Measurements from ENCODE around the gene ITGA11. TPM values are rescaled to one million over a fixed set of nuclear protein-coding genes. Genes with fewer than 3 reads are reported as not detected.
"Not testable (repeated sequence)": the region's sequence is repeated elsewhere in the genome, so short reads cannot be mapped to it uniquely, and the experiment has no call there.

The ITGA11 gene
- total and polyA plus RNA-seq, 2 of the 4 experiments (the other 2 are of a cell fraction) = 4.1 to 6.6 TPM

DNA sequence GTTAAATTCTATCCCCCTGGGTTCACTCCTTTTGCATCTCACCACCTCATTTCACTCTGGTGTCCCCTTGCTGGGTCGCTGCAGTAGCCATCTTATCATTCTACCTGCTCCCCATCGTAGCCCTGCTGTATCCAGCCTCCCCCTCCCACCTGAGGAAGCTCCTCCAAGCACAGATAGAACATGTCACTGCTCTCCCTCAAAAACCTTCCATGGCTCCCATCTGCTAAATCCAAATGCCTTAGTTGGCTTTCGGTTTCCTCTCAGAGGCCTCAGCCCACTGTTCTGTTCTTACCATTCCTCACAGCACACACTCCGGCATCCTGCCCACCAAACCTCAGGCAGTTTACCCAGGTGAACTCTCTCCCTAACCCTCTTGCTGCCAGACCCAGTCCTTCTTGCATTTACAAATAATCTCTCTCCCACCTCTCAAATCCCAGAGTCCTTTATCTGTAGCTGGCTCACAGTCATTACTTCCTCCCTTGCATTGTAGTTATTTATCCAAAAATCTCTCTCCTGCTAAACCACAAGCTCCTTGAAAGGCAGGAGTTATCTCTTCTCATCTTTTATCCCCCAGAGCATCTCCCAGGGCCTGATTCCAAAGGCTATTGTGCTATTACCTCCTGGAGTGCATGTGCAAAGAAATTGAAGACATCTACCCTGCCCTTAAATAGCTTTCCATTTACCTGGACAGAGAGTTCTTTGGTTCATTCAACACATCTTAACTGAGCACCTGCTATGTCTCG is 9.4 kb downstream of the ITGA11 start:
- peak overlapping the region in 1 of 2 experiments; percentile 64; a peak in 1 of 4 replicates for H4K8ac ChIP-seq (ENCODE audit: low read depth in 2 of 2, low read length in 2 of 2)
- H3K9me1 ChIP-seq (ENCODE audit: insufficient read depth, low read length) = peaks cover 39% of the 10 kb centered on the region
- peak overlapping the region; percentile 93 for H3K4ac ChIP-seq (ENCODE audit: low read depth, low read length)
- H3K9ac ChIP-seq (ENCODE audit: low read depth, low read length); ATAC-seq (ENCODE audit: low read depth); H3K4me3 ChIP-seq (ENCODE audit: insufficient read depth, low read depth, low read length); in situ Hi-C loops (cut with MboI; ENCODE audit: low sequenced_read_pairs); BruUV-seq (replicated peaks); H3K18ac ChIP-seq (ENCODE audit: low read depth, low read length); H2AK9ac ChIP-seq (replicated peaks; ENCODE audit: low read depth, low read length, poor library complexity); H3K56ac ChIP-seq (ENCODE audit: extremely low read depth, insufficient read depth, low read length); H3K9me3 ChIP-seq (ENCODE audit: control insufficient read depth, insufficient read depth, low read length); H3K36me3 ChIP-seq (ENCODE audit: control insufficient read depth, insufficient read depth, low read length); H3K4me2 ChIP-seq (ENCODE audit: low read depth, low read length); H2BK5ac ChIP-seq (ENCODE audit: low read depth, low read length, poor library complexity, severe bottlenecking); H3K27me3 ChIP-seq (ENCODE audit: control insufficient read depth, insufficient read depth, low read length); intact Hi-C loops (cut with micrococcal nuclease); dilution Hi-C loops (cut with HindIII; ENCODE audit: low sequenced_read_pairs, unreplicated experiment); DNase-seq: not testable (repeated sequence)
- peak overlapping the region; percentile 67; the same call in 1 of the 2 replicates for H3K23ac ChIP-seq (ENCODE audit: low read depth, low read length)
- peaks cover 30% of the 10 kb centered on the region for H3K4me1 ChIP-seq (ENCODE audit: control insufficient read depth, insufficient read depth, low read length)
- peak overlapping the region; percentile 77; the same call in 1 of the 2 replicates for H4K91ac ChIP-seq (ENCODE audit: insufficient read depth, low read depth, low read length)
- H4K5ac ChIP-seq (ENCODE audit: low read depth, low read length) = peak overlapping the region; percentile 59; the same call in 1 of the 2 replicates
- peak overlapping the region; percentile 94; the same call in 1 of the 2 replicates for H2AK5ac ChIP-seq (ENCODE audit: low read depth, low read length)
- peaks cover 15% of the 10 kb centered on the region; the same call in 1 of the 2 replicates for H4K20me1 ChIP-seq (ENCODE audit: insufficient read depth, low read length)
- peak overlapping the region; percentile 88 for H2BK20ac ChIP-seq (ENCODE audit: low read depth, low read length)
- H2AFZ ChIP-seq (replicated peaks; ENCODE audit: low read length, poor library complexity) = peak overlapping the region; percentile 49
- peaks cover 3 to 74% of the 10 kb centered on the region in 2 experiments; a peak in 3 of 4 replicates for H3K79me1 ChIP-seq (ENCODE audit: low read depth in 1 of 2, low read length in 2 of 2)
- WGBS, 2 experiments (ENCODE audit: extremely low coverage in 2 of 2, insufficient read length in 1 of 2) = 100% methylated on average over 1 of the region's 5 CpGs; no CpG with 5 or more reads in 1 of the 2 experiments
- H3K14ac ChIP-seq (replicated peaks; ENCODE audit: low read depth, low read length) = peak overlapping the region; percentile 79; the same call in 1 of the 2 replicates
- peak overlapping the region; percentile 87 for H2BK120ac ChIP-seq (ENCODE audit: low read depth, low read length)
- H3K27ac ChIP-seq (ENCODE audit: insufficient read depth, low read length) = peak overlapping the region; percentile 4; the same call in 1 of the 2 replicates
- ChIA-PET CTCF (interaction anchor here (1.6 kb wide), 1 partner anchor 127 kb away, joined by 6 read pairs; no protein-coding TSS in a partner anchor), POLR2A (ENCODE audit: unreplicated experiment) (interaction anchor here (0.7 kb wide), 1 partner anchor 163 kb away, joined by 3 read pairs; no protein-coding TSS in a partner anchor)
- H2BK15ac ChIP-seq (ENCODE audit: low read depth, low read length) = peak overlapping the region; percentile 70; the same call in 1 of the 3 replicates

All from IMR-90 (cell line).